ENCODE measurements around the gene EPB41L4A.

EPB41L4A gene

GRCh38 chr5:112353678-112354077, 65.4 kb downstream of the EPB41L4A start:
- DNase-seq (ENCODE audit: low spot score): no peak
- Histone ChIP-seq H3K27ac (no peak overlapping the region), H3K4me3 (no peak overlapping the region)
- TF ChIP-seq, protein P1, sequence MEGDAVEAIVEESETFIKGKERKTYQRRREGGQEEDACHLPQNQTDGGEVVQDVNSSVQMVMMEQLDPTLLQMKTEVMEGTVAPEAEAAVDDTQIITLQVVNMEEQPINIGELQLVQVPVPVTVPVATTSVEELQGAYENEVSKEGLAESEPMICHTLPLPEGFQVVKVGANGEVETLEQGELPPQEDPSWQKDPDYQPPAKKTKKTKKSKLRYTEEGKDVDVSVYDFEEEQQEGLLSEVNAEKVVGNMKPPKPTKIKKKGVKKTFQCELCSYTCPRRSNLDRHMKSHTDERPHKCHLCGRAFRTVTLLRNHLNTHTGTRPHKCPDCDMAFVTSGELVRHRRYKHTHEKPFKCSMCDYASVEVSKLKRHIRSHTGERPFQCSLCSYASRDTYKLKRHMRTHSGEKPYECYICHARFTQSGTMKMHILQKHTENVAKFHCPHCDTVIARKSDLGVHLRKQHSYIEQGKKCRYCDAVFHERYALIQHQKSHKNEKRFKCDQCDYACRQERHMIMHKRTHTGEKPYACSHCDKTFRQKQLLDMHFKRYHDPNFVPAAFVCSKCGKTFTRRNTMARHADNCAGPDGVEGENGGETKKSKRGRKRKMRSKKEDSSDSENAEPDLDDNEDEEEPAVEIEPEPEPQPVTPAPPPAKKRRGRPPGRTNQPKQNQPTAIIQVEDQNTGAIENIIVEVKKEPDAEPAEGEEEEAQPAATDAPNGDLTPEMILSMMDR (IDR thresholded peaks at IDR 0.05): no peak

DNA sequence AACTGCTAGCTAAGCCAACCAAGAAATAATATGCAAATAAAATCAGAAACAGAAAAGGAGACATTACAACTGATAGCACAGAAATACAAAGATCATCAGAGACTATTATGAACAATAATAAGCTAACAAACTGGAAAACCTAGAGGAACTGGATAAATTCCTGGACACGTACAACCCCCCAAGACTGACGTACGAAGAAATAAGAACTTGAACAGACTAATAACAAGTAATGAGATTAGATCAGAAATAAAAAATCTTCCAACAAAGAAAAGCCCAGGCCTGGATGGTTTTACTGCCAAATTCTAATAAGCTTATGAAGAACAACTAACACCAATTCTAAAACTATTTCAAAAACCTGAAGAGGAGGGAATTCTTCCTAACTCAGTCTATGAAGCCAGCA, 67.9 kb downstream of the EPB41L4A start:
- Histone ChIP-seq H3K4me3 (no peak overlapping the region), H3K27ac (no peak overlapping the region)
- DNase-seq (ENCODE audit: low spot score): no peak
- TF ChIP-seq, protein P1 (IDR thresholded peaks at IDR 0.05): no peak

DNA sequence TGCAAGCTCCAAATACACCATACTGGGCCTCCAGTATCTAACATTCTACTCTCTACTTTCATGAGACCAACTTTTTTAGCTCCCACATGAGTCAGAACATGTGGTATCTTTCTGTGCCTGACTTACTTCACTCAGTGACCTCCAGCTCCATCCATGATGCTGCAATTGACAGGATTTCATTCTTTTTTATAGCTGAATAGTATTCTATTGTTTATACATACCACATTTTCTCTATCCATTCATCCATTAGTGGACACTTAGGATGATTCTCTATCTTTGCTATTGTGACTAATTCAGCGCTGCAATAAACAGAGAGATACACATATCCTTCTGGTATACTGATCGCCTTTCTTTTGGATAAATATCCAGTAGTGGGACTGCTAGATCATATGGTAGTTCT, 68.5 kb downstream of the EPB41L4A start:
- no peak for DNase-seq (ENCODE audit: low spot score)
- H3K4me3 ChIP-seq: no peak overlapping the region
- no peak overlapping the region for H3K27ac ChIP-seq
- TF ChIP-seq, protein P1 (IDR thresholded peaks at IDR 0.05): no peak

DNA sequence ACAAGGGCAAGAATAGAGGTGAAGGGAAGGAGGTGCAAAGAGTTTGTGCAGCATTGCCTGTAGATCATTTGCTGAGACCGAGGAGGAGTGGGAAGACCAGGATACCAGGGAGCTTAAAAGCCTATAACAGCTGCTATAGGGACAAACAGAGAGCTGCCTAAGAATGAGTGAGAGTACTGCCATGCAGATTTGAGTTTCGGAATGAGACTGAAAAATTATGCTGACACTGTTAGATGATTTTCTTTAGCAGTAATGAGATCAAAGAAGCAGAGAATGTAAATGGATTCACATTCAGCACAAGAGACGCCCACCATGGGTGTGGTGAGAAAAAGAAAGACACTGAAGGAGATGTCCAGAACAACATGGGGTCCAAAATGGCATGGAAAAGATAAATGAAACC, 69.7 kb downstream of the EPB41L4A start:
- TF ChIP-seq, protein P1 (IDR thresholded peaks at IDR 0.05): no peak
- H3K4me3 ChIP-seq: no peak overlapping the region
- H3K27ac ChIP-seq: no peak overlapping the region
- no peak for DNase-seq (ENCODE audit: low spot score)

- no peak for DNase-seq (ENCODE audit: low spot score)
- H3K27ac ChIP-seq: no peak overlapping the region
- TF ChIP-seq, protein P1 (IDR thresholded peaks at IDR 0.05): no peak
- H3K4me3 ChIP-seq: no peak overlapping the region
Observed at GRCh38 chr5:112348915-112349314, 70.2 kb downstream of the EPB41L4A start.

GRCh38 chr5:112348387-112348786, 70.7 kb downstream of the EPB41L4A start:
- no peak for DNase-seq (ENCODE audit: low spot score)
- H3K27ac ChIP-seq: no peak overlapping the region
- no peak overlapping the region for H3K4me3 ChIP-seq
- TF ChIP-seq, protein P1 (IDR thresholded peaks at IDR 0.05): no peak

GRCh38 chr5:112346411-112347044, 72.5 kb downstream of the EPB41L4A start:
- DNase-seq (ENCODE audit: low spot score): no peak

More at GRCh38 chr5:112346411-112347044, 72.5 kb downstream of the EPB41L4A start:
- Histone ChIP-seq H3K4me3 (no peak overlapping the region), H3K27ac (no peak overlapping the region)
- TF ChIP-seq, protein P1 (IDR thresholded peaks at IDR 0.05): no peak

Measured in coronary artery (tissue), 2 donors.